Cardiac muscle cell (in vitro differentiated cells and primary cell): Measurements from ENCODE around the gene CHST13. TPM values are rescaled to one million over a fixed set of nuclear protein-coding genes. Genes with fewer than 3 reads are reported as not detected.

ENCODE experiments used
- DNase-seq, 2 donors: peaks; one replicate each; pipeline versions ENCODE4 v3.0.0 to v3.0.0-alpha.2; 2010 to 2017; ENCODE audit warnings: low read depth in 1 of 2, low spot score in 1 of 2
- H3K27ac ChIP-seq: fragments of 200-600 bp; sonication (generic); 2 replicates; pipeline ENCODE4 v1.5.1; 2016
- H3K27me3 ChIP-seq: fragments of 200-600 bp; sonication (generic); 2 replicates; pipeline ENCODE4 v1.6.0; 2016; ENCODE audit warnings: control low read depth
- H3K36me3 ChIP-seq: fragments of 200-600 bp; sonication (generic); 2 replicates; pipeline ENCODE4 v1.5.1; 2016; ENCODE audit warnings: control low read depth
- H3K4me1 ChIP-seq: fragments of 200-600 bp; sonication (generic); 2 replicates; pipeline ENCODE4 v1.8.1; 2017; ENCODE audit warnings: low read depth, mild to moderate bottlenecking, mixed run types
- H3K4me3 ChIP-seq: fragments of 200-600 bp; sonication (generic); 2 replicates; pipeline ENCODE4 v1.5.1; 2016; ENCODE audit warnings: mild to moderate bottlenecking
- H3K9me3 ChIP-seq: fragments of 200-600 bp; sonication (generic); 2 replicates; pipeline ENCODE4 v1.5.1; 2017; ENCODE audit warnings: low read depth, mild to moderate bottlenecking, control low read depth
- polyA plus RNA-seq: library from polyadenylated mRNA; unstranded; fragments of >200 nt; fragmentation: Nextera tagmentation; extraction: Ambion mirVana; gene quantifications from 2 replicates; pipeline ENCODE4 v1.2.1, GENCODE V29; 2016
- total RNA-seq: library from RNA; depleted of rRNA; stranded (reverse); fragments of >200 nt; gene quantifications from 2 replicates; pipeline ENCODE4 v1.2.3, GENCODE V29; 2016
- TF ChIP-seq, protein P1 (sequence below): IDR thresholded peaks from 2 replicates; pipeline ENCODE4 v1.5.1; 2012; ENCODE audit warnings: low read depth, mild to moderate bottlenecking, low read length

CHST13 gene
- total and polyA plus RNA-seq, 2 experiments from 2014 or later = 0.89 to 1.8 TPM

DNA sequence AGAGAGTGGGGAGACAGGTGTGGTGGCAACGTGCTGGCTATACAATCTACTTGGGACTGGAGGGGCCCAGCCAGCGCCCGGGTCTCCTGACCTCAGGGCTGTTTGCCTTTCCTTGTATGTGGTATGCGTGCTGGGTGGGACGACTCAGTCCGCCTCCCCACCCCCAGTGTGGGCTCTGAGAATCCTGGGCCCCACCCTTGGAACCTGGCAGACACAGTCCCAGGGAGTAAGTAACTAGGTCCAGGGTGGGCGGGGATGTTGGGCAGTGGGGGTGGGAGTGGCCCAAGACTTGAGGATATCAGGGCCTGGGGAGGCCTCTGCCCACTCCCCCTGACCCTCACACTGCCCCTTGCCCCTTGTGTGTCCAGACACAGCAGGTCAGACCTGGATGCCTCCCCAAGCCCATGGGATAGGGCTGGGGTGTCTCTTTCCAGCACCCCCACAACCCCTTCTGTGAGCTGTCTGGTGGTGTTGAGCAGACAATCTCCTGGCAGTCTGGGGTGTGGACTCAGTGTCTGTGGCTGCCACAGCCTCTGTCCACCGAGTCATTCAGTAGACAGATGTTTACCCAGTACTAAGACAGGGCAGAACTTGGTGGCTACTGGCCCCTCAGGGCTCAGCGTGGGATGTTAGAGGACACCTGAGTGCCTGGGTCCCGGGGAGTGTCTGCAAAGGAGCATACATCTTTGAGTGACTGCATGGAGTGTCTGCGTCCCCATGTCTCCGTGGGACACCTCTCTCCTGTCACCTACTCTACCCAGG lies 1.3 kb downstream of the CHST13 start:
- peaks cover 32% of the 10 kb centered on the region for H3K27me3 ChIP-seq
- TF ChIP-seq, protein P1, sequence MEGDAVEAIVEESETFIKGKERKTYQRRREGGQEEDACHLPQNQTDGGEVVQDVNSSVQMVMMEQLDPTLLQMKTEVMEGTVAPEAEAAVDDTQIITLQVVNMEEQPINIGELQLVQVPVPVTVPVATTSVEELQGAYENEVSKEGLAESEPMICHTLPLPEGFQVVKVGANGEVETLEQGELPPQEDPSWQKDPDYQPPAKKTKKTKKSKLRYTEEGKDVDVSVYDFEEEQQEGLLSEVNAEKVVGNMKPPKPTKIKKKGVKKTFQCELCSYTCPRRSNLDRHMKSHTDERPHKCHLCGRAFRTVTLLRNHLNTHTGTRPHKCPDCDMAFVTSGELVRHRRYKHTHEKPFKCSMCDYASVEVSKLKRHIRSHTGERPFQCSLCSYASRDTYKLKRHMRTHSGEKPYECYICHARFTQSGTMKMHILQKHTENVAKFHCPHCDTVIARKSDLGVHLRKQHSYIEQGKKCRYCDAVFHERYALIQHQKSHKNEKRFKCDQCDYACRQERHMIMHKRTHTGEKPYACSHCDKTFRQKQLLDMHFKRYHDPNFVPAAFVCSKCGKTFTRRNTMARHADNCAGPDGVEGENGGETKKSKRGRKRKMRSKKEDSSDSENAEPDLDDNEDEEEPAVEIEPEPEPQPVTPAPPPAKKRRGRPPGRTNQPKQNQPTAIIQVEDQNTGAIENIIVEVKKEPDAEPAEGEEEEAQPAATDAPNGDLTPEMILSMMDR = no peak

DNA sequence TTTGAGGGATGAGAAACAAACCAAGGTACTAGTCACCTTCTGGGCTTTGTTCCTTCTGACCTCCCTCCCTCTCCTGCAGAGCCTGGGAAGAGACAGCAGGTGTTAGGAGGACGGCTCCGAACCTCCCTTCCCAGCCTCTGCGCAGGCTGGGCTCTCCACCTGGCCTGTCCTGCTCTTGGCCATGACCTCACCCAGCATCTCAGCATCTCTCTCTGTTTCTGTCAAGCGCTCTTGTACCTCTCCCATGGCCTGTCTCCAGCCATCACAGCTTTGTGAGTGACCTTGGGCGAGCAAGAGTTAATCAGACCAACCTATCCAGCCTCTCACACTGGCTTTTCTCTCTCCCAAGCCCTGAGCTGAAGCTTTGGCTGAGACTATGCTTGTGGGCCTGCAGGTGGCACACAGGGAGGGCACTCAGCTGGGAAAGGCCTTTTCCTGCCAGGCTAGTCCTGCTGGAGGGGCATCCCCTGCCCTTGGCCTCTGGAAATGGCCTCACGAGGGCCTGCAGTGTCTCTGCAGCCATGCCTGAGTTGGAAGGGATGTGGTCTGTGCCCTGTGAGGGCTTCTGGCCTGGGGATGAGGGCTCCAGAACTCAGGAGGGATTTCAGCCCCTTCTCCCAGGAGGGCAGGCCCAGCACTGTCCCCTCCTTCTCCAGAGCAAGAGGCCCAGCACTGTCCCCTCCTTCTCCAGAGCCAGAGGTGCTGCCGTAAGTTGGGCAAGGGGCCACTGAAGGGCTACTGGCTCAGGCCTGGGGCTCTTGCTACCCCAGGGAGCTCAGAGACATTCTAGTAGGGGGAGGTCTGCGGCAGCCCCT lies 2.1 kb downstream of the CHST13 start:
- Histone ChIP-seq H3K27me3 (peaks cover 32% of the 10 kb centered on the region), H3K27ac (no peak overlapping the region), H3K4me3 (no peak overlapping the region), H3K4me1 (no peaks in the 10 kb centered on the region), H3K36me3 (no peaks in the 10 kb centered on the region), H3K9me3 (no peaks in the 10 kb centered on the region)
- TF ChIP-seq, protein P1 = no peak
- no peak for DNase-seq

More for the DNA sequence above, 1.3 kb downstream of the CHST13 start:
- no peaks in the 10 kb centered on the region for H3K4me1 ChIP-seq
- no peaks in the 10 kb centered on the region for H3K36me3 ChIP-seq
- no peak overlapping the region for H3K4me3 ChIP-seq
- no peaks in the 10 kb centered on the region for H3K9me3 ChIP-seq
- DNase-seq = no peak
- no peak overlapping the region for H3K27ac ChIP-seq

DNA sequence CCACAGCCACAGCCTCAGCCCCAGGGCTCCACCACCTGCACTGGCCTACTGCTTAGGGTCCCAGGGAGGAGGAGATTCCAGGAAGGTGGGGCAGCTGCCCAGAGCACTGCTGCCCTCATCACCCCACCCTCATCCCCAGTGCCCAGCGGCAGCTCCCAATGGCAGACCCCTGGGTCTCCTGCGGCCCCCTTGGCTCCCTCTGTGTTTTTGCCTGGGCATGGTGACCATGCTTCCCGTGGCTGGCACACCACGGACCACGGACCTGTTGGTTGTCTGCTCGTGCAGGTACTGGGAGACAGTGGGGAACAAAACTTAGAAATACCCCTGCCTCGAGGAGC lies 2.7 kb downstream of the CHST13 start:
- H3K9me3 ChIP-seq = no peaks in the 10 kb centered on the region
- DNase-seq = no peak
- no peak overlapping the region for H3K27ac ChIP-seq
- H3K36me3 ChIP-seq = no peaks in the 10 kb centered on the region
- H3K27me3 ChIP-seq = peaks cover 32% of the 10 kb centered on the region
- H3K4me3 ChIP-seq = no peak overlapping the region
- H3K4me1 ChIP-seq = no peaks in the 10 kb centered on the region
- TF ChIP-seq, protein P1 = no peak

DNA sequence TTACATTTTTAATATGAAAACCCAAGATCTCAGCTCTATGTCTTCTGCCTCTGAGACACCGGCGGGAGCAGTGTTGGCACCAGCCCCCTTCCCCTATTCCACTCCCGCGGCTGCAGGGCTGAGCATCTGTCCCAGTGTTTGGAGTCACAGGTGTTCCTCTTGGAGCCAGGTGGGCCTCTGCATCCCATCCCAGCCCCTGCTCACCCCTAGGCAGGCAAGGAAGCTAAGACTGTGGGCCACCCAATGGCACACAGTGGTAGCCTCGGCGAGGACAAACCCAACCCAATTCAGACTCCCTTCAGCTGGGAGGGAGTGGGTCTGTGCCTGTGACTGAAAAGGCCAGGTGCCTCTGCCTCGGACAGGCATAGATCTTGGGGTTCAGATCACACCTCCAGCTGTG lies 3.1 kb downstream of the CHST13 start:
- Histone ChIP-seq H3K4me1 (no peaks in the 10 kb centered on the region), H3K27ac (no peak overlapping the region), H3K36me3 (no peaks in the 10 kb centered on the region), H3K4me3 (no peak overlapping the region), H3K9me3 (no peaks in the 10 kb centered on the region), H3K27me3 (peaks cover 32% of the 10 kb centered on the region)
- DNase-seq = no peak
- TF ChIP-seq, protein P1 = no peak

DNA sequence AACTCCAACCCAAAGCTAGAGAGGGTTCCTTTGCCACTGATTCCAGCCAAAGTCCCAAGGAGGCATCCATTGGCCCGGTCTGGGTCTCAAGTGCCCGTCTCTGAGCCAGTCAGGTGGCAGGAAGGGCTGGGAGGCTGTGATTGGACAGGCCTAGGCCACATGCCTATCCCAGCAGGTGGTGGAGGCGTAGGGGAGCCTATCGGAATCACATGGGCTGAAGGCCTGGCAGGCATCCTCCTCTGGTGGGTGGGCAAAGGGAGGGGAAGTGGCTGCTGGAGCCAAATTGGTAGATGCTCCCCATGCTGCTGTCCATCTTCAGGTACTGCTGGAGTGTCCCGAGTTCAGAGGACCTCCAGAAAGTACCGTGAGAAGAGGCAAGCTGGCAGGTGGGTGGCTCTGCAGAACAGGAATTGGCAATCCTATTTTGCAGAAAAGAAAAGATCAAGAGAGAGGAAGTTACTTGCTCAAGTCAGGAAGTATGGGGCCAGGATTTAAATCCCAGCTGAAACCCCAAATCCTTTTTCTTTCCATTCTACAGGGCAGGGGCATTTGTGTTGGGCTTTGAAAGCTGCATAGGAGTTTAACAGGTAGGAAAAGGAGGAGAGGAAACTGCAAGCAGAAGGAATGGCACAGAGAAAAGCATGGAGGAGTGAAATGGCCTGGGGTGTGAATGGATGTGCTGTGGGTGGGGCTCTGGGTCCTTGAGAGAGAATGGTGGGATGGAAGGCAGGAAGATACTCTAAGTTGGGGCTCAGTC lies 3.7 kb downstream of the CHST13 start:
- Histone ChIP-seq H3K4me1 (no peaks in the 10 kb centered on the region), H3K9me3 (no peaks in the 10 kb centered on the region), H3K4me3 (no peak overlapping the region), H3K27ac (no peak overlapping the region), H3K27me3 (peaks cover 32% of the 10 kb centered on the region), H3K36me3 (no peaks in the 10 kb centered on the region)
- TF ChIP-seq, protein P1 = no peak
- DNase-seq = no peak
